NCI-H1092 (cell line): ENCODE data around the gene UROC1.

Source experiments
- DNase-seq: peaks from one replicate; lab custom pipeline; 2025; lab: John Stamatoyannopoulos, UW

UROC1 gene

DNA sequence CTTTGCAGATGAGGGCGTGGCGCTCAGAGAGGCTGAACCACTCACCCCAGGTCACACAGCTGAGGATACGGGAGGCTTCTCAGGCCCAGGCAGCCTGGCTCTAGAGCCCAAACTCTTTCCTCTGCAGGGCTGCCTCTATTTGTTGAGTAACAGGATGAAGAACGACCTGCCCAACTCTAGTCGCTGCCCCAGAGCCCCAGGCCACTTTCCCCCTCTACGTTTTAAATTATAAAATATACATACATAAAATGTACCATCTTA is 22.7 kb downstream of the UROC1 start:
- no peak for DNase-seq

DNA sequence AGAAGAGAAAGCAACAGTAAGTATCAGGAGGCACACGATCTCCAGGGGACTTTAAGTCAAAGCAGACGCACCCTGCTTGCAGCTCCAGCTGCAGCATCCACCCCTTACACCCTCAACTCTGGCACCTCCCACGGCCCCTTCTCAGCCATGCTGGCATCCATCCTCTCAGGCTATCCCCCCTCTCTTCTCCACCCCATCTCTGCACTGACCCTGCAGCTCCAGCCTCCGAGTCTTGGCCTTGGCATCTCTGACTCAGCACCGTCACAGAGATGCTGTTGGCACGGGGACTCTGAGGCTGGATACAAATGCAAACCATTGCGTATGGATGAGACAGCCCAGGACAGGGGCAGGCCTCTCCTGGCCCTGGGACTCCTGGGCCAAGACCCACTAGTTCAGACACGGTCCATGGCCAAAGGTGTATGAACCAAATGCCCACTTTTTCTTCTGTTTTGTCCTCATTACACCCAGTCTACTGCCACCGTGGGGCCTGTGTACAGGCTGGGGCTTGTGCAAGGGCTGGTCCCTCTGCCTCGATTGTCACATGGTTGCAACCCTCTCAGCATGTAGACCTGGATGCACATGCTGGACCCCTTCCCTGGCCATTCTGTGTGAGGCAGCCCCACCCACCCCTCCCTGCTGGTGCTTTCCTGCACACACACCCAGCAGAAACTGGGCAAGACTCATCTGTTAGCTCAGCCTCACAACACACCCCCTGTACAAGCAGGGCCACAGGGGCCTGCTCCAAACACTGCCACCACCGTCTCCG is 23.2 kb downstream of the UROC1 start:
- DNase-seq = no peak

- DNase-seq = no peak
These were observed 23.8 kb downstream of the UROC1 start for GRCh38 chr3:126493739-126494138.

DNA sequence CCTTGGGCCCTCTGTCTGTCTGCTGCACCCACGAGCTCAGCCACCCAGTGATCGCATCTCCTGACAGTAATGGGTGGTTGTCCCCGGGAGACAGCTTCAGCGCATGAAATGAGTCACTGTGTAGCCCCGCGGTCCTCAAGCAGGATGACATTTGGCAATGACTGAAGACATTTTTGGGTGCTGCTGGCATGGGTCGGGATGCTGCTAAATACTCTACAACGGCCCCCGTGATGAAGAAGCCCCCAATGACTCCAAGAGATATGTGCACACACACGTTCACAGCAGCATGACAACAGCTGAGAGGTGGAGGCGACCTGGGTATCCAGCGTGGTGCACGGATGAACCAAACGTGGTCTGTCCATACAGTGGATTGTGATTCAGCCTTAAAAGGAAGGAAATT is 24.5 kb downstream of the UROC1 start:
- no peak for DNase-seq

DNA sequence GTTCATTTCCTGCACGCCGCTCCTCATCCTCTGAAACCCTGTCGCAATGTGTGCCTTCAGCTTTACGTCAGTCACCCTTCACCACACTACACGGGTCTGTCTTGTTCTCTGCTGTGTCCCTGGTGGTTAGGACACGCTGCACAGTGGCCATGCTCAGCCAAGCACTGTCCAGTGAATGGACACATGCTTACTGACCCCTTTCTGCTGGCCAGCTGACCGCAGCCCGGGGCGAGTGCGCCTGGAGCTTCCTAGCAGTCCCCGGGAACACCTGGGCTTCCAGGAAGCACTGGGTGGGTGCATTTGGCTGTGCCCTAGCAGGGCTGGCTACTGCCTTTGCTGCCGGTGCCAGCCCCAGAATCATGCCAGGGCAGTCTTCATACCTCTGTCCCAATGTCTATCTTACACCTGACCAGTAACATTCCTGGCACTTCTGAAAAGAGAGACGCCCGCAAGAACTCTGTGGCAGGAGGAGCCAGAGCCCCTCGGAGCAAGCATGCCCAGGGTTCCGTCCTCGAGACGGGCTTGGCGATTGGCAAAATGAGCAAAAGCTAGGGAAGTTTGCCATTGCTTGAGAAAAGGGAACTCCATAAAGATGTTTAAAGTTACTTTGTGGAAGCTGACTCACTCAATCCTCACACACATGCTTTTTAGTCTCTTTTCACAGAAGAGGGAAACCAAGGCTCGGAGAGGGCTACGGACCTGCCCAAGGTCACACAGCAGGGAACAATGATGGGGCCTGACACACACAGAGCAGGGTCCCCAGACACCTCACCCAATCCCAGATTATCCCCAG is 26.2 kb downstream of the UROC1 start:
- DNase-seq = no peak

DNA sequence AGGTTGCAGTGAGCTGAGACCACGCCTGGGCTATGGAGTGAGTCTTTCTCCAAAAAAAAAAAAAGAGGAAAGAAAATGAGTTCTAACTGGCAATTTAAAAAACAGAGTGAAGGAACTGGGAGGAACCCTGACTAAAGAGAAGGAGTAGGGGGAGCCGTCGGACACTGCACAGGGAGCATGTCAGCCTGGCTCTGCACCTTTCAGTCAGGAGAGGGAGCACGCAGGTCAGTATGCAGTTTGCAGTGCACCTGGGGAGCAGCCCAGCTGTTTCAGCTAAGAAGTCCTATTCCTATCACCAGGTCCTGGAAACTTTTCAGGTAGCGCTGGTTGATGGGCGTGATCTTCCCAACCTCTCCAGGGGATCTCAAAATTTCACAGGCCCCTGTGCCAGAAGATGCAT is 27.0 kb downstream of the UROC1 start:
- no peak for DNase-seq

DNA sequence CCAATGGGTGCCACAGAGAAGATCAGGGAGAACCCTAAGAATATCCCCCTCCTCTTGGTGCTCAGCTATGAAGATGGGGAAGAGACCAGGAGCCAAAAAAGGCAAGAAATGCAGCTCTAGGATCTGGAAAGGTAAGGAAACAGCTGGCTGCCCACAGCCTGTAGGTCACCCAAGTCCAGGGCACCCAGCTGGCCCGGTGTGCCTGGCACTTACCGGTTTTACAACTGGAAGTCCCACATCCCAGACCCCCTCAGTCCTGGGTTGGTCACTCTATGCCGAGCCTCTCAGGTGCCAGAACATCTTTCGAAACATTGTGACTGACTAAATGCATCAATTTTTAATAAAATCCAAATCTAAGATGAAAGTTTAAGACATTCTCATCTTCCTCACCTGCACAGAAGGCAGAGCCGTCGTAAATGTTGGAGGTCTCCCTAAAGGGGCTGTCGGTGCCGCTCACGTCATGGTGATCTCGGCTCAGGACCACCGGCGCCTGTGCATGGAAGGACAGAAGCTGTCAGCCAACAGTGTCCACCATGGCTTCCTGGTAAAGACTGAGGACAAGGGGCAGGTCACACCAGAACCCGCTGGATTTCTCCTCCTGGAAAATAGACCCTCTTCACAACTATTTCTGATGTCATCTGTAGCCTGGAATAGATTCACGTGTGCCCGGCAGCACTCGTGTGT is 28.5 kb downstream of the UROC1 start:
- DNase-seq = no peak

DNA sequence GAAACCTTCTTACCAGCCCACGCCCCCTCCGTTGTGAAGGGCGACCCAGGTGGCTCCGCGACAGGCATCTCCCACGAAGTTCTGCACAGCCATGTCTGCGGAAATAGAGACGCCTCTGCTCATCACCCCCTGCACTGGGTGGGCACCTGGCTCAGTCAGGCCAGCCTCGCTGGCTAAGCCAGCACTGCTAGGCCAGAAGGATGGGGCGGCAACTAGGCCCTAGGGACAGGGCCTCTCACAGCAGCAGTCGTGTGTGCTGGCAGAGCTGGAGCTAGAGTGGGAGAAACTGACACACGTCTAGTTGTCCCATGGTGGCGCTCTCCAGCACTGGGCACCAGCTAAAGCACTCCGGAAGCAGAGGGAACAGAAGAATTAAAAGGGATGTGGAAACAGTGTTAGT is 29.4 kb downstream of the UROC1 start:
- no peak for DNase-seq

GRCh38 chr3:126487151-126487771 is 30.3 kb downstream of the UROC1 start:
- DNase-seq = no peak

- no peak for DNase-seq
These were observed 31.2 kb downstream of the UROC1 start for GRCh38 chr3:126486360-126486847.

GRCh38 chr3:126485956-126486355 is 31.6 kb downstream of the UROC1 start:
- no peak for DNase-seq

- no peak for DNase-seq
These were observed 32.2 kb downstream of the UROC1 start for GRCh38 chr3:126485176-126485897.

GRCh38 chr3:126484662-126485061 is 32.9 kb downstream of the UROC1 start:
- no peak for DNase-seq

- DNase-seq = no peak
These were observed 33.4 kb downstream of the UROC1 start for GRCh38 chr3:126484148-126484547.

GRCh38 chr3:126483321-126483761 is 34.2 kb downstream of the UROC1 start:
- DNase-seq = no peak

DNA sequence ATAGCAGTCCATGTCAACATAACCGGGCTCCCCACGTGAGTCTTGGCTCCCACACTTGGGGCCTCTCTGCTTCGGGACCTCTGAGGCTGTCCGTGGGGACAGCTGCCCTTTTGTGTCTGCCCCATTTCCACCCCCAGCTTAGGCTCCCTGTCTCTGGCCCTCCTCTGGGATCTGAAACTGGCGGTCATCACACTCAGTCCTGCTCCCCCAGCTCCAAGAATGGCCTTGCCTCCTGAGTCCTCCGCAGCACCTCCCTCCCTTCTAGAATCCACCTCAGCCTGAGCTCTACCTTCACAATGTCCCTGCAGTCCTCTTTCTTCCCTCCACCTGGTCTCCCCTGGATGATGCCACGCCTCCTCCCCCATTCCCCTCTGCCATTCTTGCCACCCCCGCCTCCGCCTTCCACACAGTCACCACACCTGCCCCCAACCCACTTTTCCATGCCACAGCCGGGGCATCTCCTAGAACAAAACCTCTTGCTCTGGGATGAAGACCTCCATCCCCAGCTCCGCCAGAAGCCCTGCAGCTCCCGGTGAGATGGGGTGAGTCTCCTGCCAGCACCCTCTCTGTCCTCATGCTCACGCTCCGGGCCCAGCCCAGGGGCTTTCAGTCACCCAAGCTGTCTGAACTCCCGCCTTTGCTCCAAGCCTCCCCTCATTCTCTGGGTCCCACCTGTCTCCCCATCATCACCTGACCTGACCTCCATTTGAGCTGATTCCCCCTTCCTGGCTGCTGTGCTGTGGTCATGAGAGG is 34.9 kb downstream of the UROC1 start:
- no peak for DNase-seq

DNA sequence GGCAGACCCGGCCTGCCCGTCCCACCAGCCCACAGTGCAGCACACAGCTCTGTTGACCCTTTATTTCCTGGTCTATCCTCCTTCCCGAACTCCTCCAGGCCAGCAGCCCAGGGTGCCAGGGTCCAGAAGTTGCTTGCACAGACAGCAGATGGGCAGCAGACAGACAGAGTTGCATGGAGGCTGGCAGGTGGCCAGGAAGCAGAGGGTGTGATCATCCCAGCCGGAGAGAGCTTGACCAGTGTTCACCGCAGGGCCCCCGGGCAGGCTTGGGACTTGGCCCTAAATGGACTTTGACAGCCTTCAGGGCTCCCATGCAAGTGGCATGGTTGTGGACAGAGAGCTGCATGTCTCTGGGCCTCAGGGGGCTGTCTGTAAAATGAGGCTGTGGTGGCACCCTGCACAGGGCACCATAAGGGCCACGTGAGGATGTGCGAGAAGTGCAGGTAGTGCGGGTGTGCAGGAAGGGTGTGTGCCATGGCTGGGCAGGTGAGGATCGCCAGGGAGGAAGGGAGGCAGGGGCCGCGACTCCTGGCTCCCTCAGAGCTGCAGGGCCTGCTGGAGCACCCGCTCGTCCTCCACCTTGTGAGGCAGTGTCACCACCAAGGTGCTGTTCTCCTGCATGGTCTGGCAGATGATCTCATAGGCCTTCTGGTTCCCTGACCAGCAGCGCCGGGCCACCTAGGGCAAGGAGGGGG is 35.6 kb downstream of the UROC1 start:
- no peak for DNase-seq

- no peak for DNase-seq
These were observed 36.7 kb downstream of the UROC1 start for GRCh38 chr3:126480861-126481260.

GRCh38 chr3:126480206-126480605 is 37.4 kb downstream of the UROC1 start:
- no peak for DNase-seq

GRCh38 chr3:126479642-126480041 is 37.9 kb downstream of the UROC1 start:
- no peak for DNase-seq
